SU-DHL-6 (cell line): ENCODE results near the gene CLSTN2.

Experiments used
- H2AFZ ChIP-seq: fragments of 200-600 bp; sonication (generic); 2 replicates; pipeline ENCODE4 v1.6.1; 2014; ENCODE audit warnings: low read depth, mild to moderate bottlenecking, moderate library complexity, mixed read lengths, antibody characterized with exemption, low read length; ENCODE audit not compliant: severe bottlenecking
- H3F3A ChIP-seq: fragments of 200-600 bp; shearing (Covaris generic); 2 replicates; pipeline ENCODE4 v1.6.0; 2016; ENCODE audit warnings: antibody characterized with exemption, mild to moderate bottlenecking; ENCODE audit not compliant: insufficient read depth
- H3K27ac ChIP-seq: fragments of 200-600 bp; sonication (generic); 2 replicates; pipeline ENCODE4 v1.5.1; 2016; ENCODE audit warnings: low read depth, mild to moderate bottlenecking, low read length, moderate library complexity, mixed read lengths
- H3K27me3 ChIP-seq: fragments of 200-600 bp; sonication (generic), shearing (Covaris generic); 2 replicates; pipeline ENCODE4 v1.6.0; 2014; ENCODE audit warnings: mild to moderate bottlenecking, low read length
- H3K36me3 ChIP-seq: fragments of 200-600 bp; sonication (generic); 2 replicates; pipeline ENCODE4 v1.6.1; 2014; ENCODE audit warnings: mild to moderate bottlenecking, low read length, mixed read lengths
- H3K4me2 ChIP-seq: fragments of 300-600, 200-600 bp; shearing (Covaris generic), sonication (generic); 2 replicates; pipeline ENCODE4 v1.6.0; 2014; ENCODE audit warnings: low read length, low read depth, mild to moderate bottlenecking; ENCODE audit not compliant: poor library complexity, severe bottlenecking
- H3K4me3 ChIP-seq: fragments of 200-600 bp; sonication (generic); 2 replicates; pipeline ENCODE4 v1.5.1; 2014; ENCODE audit warnings: antibody characterized with exemption, low read length, mild to moderate bottlenecking, mixed read lengths; ENCODE audit not compliant: insufficient read depth, poor library complexity, severe bottlenecking
- H3K79me2 ChIP-seq: fragments of 200-600 bp; sonication (generic); 2 replicates; pipeline ENCODE4 v1.6.1; 2014; ENCODE audit warnings: mild to moderate bottlenecking, low read length, moderate library complexity; ENCODE audit not compliant: insufficient read depth
- H3K9ac ChIP-seq: fragments of 200-600 bp; sonication (generic); 2 replicates; pipeline ENCODE4 v1.7.0; 2014; ENCODE audit warnings: mild to moderate bottlenecking, low read length
- H3K9me2 ChIP-seq: fragments of 200-600 bp; sonication (generic); replicated peaks from 2 replicates; pipeline ENCODE4 v1.6.1; 2014; ENCODE audit warnings: low read length; ENCODE audit not compliant: insufficient read depth
- H3K9me3 ChIP-seq: fragments of 200-600 bp; sonication (generic); 2 replicates; pipeline ENCODE4 v1.6.1; 2014; ENCODE audit warnings: low read length, mixed read lengths; ENCODE audit not compliant: insufficient read depth
- H4K20me1 ChIP-seq: fragments of 200-600 bp; sonication (generic); 2 replicates; pipeline ENCODE4 v1.6.1; 2014; ENCODE audit warnings: low read depth, mild to moderate bottlenecking, antibody characterized with exemption, low read length, moderate library complexity, mixed read lengths
- EZH2phosphoT487 ChIP-seq: fragments of 200-600 bp; sonication (generic), shearing (Covaris generic); conservative IDR thresholded peaks from 2 replicates; pipeline ENCODE4 v1.6.1; 2018; ENCODE audit warnings: mild to moderate bottlenecking, antibody characterized with exemption, low read length, moderate library complexity, mixed read lengths
- TF ChIP-seq, protein P1 (sequence below): fragments of 200-600 bp; sonication (generic); IDR thresholded peaks from one replicate; pipeline ENCODE4 v1.5.1; 2017; ENCODE audit warnings: antibody characterized with exemption, mild to moderate bottlenecking, low read length, moderate library complexity; ENCODE audit not compliant: insufficient read depth, poor library complexity, severe bottlenecking

CLSTN2 gene

DNA sequence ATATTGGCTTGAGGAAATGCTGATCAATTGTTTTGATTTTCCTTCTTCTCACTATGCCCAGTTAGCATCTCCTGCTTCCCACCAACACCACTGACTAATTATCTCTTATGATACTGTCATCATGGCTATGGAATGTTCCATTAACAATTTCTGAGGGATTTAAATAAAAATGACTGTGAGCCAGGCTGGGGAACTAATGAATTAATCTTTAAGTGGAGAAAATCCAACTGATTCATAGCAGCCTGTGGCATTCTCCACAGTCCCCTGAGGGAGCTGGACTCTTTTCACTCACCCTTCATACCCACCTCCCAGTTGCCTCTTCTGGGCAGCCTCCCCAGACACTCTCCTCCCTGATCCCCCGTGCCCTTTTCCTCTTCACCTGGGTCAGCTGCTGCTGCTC, 353.6 kb downstream of the CLSTN2 start:
- Histone ChIP-seq H4K20me1 (no peaks in the 10 kb centered on the region), H3K27ac (no peak overlapping the region)

DNA sequence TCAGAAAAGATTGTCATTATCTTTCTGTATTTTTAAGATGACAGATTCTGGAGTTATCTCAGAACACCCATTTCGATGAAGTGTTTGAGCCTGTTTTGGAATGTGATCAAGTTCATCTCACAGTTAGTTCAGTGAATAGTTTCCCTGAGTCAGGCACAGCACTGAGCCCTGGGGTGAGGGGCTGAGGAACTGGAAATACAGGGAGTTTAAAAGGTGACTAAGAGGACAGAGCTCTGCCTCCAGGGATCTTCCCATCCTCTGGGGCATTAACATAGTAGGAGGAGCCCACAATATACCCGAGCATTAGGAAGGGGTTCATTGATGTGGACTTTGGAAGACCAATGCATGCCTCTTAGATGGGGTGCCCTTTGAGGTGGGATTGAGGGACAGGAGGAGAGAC, 355.1 kb downstream of the CLSTN2 start:
- H2AFZ ChIP-seq, result no peak overlapping the region
- TF ChIP-seq, protein P1, sequence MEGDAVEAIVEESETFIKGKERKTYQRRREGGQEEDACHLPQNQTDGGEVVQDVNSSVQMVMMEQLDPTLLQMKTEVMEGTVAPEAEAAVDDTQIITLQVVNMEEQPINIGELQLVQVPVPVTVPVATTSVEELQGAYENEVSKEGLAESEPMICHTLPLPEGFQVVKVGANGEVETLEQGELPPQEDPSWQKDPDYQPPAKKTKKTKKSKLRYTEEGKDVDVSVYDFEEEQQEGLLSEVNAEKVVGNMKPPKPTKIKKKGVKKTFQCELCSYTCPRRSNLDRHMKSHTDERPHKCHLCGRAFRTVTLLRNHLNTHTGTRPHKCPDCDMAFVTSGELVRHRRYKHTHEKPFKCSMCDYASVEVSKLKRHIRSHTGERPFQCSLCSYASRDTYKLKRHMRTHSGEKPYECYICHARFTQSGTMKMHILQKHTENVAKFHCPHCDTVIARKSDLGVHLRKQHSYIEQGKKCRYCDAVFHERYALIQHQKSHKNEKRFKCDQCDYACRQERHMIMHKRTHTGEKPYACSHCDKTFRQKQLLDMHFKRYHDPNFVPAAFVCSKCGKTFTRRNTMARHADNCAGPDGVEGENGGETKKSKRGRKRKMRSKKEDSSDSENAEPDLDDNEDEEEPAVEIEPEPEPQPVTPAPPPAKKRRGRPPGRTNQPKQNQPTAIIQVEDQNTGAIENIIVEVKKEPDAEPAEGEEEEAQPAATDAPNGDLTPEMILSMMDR, result no peak
- no peak for TF ChIP-seq EZH2phosphoT487
- H3F3A ChIP-seq, result no peaks in the 10 kb centered on the region
- no peak overlapping the region for H3K9ac ChIP-seq
- no peaks in the 10 kb centered on the region for H3K9me2 ChIP-seq
- H3K79me2 ChIP-seq, result no peaks in the 10 kb centered on the region
- no peaks in the 10 kb centered on the region for H3K27me3 ChIP-seq
- no peak overlapping the region for H3K4me2 ChIP-seq
- no peak overlapping the region for H3K4me3 ChIP-seq
- no peaks in the 10 kb centered on the region for H4K20me1 ChIP-seq
- H3K36me3 ChIP-seq, result no peaks in the 10 kb centered on the region
- H3K9me3 ChIP-seq, result no peaks in the 10 kb centered on the region
- no peak overlapping the region for H3K27ac ChIP-seq

More for the DNA sequence above, 353.6 kb downstream of the CLSTN2 start:
- no peak overlapping the region for H3K4me3 ChIP-seq
- H3K4me2 ChIP-seq, result no peak overlapping the region
- H3K27me3 ChIP-seq, result no peaks in the 10 kb centered on the region
- H3K79me2 ChIP-seq, result no peaks in the 10 kb centered on the region
- no peaks in the 10 kb centered on the region for H3K36me3 ChIP-seq
- no peaks in the 10 kb centered on the region for H3K9me3 ChIP-seq
- no peak overlapping the region for H3K9ac ChIP-seq
- no peaks in the 10 kb centered on the region for H3F3A ChIP-seq
- no peak overlapping the region for H2AFZ ChIP-seq
- no peaks in the 10 kb centered on the region for H3K9me2 ChIP-seq
- TF ChIP-seq EZH2phosphoT487, result no peak
- TF ChIP-seq, protein P1, result no peak

DNA sequence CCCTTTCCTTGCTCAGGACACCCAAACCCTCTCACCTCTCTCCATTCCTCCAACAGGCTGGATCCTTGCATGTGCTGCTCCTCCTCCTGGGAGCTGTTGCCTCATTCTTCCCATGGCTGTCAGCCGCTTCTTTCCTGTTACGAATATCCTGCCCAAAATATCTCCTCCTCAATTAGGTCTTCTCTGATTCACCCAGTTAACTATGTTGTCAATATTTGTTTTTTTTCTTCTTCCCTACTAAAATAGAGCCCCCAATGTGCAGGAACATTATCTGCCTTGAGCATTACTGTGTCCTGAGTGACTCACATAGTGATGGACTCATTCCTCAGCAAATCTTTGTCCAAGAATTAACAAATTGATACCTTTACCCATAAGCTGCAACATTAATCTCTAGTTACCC, 357.2 kb downstream of the CLSTN2 start:
- Histone ChIP-seq H2AFZ (no peak overlapping the region), H3K27me3 (no peaks in the 10 kb centered on the region), H3K27ac (no peak overlapping the region), H3K36me3 (no peaks in the 10 kb centered on the region), H4K20me1 (no peaks in the 10 kb centered on the region), H3K4me3 (no peak overlapping the region), H3K79me2 (no peaks in the 10 kb centered on the region), H3K9ac (no peak overlapping the region), H3K4me2 (no peak overlapping the region), H3K9me3 (no peaks in the 10 kb centered on the region), H3K9me2 (no peaks in the 10 kb centered on the region), H3F3A (no peaks in the 10 kb centered on the region)
- TF ChIP-seq, protein P1, result no peak
- no peak for TF ChIP-seq EZH2phosphoT487

DNA sequence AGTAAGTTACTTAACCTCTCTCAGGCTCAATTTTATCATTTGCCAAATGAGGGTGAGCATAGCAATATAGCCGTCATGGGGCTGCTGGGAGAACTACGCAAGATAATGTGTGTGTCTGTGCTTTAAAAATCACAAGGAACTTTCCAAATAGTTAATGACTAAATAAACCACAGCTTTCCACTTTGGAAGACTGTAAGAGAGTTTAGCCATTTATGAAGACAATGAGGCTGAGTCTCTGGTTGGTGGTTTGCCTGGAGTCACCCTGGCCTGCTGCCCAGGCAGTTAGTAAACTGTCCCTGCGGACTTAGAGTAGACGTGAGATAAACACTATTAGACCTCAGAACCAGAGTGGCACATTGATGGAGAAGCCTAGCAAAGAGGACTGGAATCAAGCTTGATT, 357.7 kb downstream of the CLSTN2 start:
- Histone ChIP-seq H3K9ac (no peak overlapping the region), H3K79me2 (no peaks in the 10 kb centered on the region), H2AFZ (no peak overlapping the region), H3K27ac (no peak overlapping the region), H3K36me3 (no peaks in the 10 kb centered on the region), H4K20me1 (no peaks in the 10 kb centered on the region), H3K27me3 (no peaks in the 10 kb centered on the region), H3K4me3 (no peak overlapping the region), H3K9me2 (no peaks in the 10 kb centered on the region), H3K4me2 (no peak overlapping the region), H3K9me3 (no peaks in the 10 kb centered on the region), H3F3A (no peaks in the 10 kb centered on the region)
- no peak for TF ChIP-seq EZH2phosphoT487
- TF ChIP-seq, protein P1, result no peak
